ENCODE measurements around the gene CACNA1B.

- TF ChIP-seq POLR2A (IDR thresholded peaks at IDR 0.05) (no peak), EP300 (IDR thresholded peaks at IDR 0.05) (no peak), POLR2AphosphoS5 (IDR thresholded peaks at IDR 0.05) (no peak)
- TF ChIP-seq, protein P1, sequence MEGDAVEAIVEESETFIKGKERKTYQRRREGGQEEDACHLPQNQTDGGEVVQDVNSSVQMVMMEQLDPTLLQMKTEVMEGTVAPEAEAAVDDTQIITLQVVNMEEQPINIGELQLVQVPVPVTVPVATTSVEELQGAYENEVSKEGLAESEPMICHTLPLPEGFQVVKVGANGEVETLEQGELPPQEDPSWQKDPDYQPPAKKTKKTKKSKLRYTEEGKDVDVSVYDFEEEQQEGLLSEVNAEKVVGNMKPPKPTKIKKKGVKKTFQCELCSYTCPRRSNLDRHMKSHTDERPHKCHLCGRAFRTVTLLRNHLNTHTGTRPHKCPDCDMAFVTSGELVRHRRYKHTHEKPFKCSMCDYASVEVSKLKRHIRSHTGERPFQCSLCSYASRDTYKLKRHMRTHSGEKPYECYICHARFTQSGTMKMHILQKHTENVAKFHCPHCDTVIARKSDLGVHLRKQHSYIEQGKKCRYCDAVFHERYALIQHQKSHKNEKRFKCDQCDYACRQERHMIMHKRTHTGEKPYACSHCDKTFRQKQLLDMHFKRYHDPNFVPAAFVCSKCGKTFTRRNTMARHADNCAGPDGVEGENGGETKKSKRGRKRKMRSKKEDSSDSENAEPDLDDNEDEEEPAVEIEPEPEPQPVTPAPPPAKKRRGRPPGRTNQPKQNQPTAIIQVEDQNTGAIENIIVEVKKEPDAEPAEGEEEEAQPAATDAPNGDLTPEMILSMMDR (IDR thresholded peaks at IDR 0.05): no peak
Measured at GRCh38 chr9:138063785-138064184, 186.2 kb downstream of the CACNA1B start.
